ENCODE results near the gene ELF5.

GRCh38 chr11:34451053-34451452 is 62.5 kb downstream of the ELF5 start:
- TF ChIP-seq EZH2phosphoT487 (IDR thresholded peaks at IDR 0.05; ENCODE audit: borderline replicate concordance, low read depth, low read length), result no peak
- no peak for TF ChIP-seq CTCF (conservative IDR thresholded peaks at IDR 0.05; ENCODE audit: low read length)
